ENCODE measurements around the gene CHRM2.

The CHRM2 gene

DNA sequence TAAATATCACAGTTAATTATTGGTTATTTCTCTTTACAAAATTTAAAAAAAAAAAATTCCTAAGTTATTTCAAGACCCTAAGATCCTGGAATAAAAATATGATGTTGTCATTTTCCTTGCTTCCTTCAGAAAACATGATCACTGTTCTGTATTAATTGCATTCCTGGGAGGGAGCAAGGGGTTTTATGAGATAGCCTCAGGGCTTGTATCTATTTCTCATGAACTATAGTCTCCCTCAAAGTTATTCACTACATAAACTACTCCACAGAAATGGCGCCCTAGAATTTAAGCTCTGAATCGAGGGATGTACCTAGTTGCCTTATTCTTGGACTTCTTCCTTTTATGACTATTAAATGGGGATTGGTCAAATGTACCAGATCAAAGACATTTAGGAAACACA is 170.3 kb downstream of the CHRM2 start:
- FAIRE-seq = no peak

GRCh38 chr7:137040745-137041144 is 172.3 kb downstream of the CHRM2 start:
- FAIRE-seq = no peak

- no peak for FAIRE-seq
Observed at GRCh38 chr7:137045573-137045972, 177.1 kb downstream of the CHRM2 start.

DNA sequence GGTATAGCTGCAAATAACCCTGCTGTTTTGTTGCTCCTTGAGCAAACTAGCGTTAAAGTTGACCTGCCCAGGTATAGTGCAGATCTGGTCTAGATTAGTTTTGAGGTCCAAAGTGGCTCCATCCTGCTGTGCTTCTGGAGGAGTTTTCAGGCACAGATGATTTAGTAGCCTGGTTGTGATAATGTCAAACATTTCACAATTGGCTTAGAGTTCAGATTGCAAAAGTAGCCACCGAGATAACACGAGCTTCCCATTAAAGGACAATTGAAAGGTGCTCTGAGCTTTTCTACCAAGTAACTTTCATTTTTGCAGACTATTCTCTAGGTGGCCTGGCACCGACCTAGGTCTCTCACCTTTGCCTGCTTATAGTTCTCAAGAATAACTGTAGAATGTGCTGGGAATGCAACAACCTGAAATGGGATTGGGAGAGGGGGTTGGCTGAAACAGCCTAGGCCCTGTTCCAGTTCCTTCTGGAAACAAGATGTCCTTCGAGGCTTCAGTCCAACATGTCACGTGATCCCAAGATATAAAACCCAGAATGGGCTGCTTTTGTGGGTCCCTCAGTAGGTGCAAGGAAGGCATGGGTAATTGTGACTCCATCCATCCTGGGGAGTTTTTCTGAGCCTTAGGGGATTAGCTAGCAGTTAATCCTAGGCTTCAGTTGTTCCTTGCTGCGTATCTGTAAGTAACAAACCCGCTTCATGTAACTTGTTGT is 201.0 kb downstream of the CHRM2 start:
- no peak for FAIRE-seq

All from A204.1 (cell line).